HG02642 (cell line): Measurements from ENCODE around the gene TCEAL1.

Experiments
- ATAC-seq: cut with Tn5 transposase; IDR thresholded peaks from one replicate; pipeline ENCODE4 v1.9.1; 2021; ENCODE audit warnings: mild to moderate bottlenecking; ENCODE audit not compliant: unreplicated experiment, poor library complexity

The TCEAL1 gene

DNA sequence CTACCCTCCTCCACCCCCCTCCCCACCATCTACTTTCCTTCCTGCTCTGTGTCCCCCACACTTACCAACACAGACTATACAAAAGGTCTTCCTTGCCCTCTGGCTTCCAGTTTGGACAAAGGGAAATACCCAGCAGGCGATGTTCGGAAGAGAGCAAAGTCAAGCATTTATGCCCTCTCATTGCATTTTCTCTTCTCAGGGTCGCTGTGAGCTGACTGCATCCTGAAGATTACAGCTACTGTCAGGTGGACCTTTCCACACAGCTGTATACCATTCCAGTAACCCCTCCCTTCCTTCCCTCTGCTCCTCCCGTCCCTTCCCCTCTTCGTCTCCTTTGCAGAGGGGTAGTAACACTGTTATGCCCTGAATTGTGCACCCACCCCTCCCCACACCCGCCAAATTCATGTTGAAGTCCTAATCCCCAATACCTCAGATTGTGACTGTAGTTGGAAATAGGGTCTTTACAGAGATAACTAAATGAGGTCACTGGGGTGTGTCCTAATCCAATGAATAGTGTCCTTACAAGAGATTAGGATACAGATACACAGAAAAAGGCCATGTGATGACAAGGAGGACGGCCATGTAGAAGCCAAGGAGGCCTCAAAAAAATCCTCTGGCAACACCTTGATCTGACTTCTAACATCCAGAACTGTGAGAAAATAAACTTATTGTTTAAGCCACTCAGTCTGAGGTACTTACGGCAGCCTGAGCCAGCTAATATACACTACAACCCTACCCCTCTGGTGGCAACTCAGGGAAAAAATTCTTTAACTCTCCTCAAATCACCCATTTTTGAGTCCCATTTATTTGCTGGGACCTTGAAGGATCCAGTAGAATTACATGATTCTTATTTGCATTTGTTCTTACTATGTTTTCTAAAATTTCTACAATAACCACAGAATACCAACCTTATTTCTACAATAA lies 46.0 kb downstream of the TCEAL1 start:
- ATAC-seq = no peak

DNA sequence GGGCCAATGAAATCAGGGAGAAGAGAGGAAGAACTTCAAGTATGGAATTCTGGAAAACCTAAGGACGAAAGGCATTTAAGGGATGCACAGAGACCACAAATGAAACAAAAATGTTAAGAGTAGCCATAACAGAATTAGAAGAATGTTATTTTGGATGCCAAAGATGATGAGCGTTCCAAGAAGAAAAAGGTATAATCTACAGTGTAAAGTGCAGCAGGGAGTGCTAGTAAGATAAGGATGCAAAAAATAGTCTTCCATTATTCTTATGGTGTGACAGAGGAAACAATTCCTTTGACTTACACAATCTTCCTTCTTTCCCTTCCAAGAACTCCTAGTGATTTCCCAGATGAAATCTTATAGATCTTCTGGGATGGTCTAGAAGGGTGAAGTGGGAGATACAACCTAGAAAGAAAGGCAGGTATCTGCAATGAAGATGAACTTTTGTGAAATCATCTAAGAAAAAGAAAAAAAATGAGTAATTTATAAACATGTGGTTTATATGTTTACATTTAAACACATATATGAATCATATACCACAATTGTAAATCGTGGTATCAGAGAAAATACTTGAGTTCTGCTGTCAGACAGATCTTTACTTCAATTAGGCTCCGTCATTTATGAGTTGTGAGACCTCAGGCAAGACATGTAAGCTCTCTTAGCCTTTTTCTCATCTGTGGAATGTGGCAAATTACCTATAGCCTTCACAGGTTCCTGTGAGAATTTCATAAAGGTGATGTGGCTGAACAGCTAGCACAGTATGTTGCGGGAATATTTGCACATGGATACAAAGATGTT lies 49.6 kb downstream of the TCEAL1 start:
- no peak for ATAC-seq
